Stomach (tissue), 9 donors: ENCODE data around the gene RNF146. TPM values are rescaled to one million over a fixed set of nuclear protein-coding genes. Genes with fewer than 3 reads are reported as not detected.
A peak's percentile ranks its signal among the peaks of the same experiment; 100 is the strongest.

Source experiments
- DNase-seq, 2 donors: peaks; one replicate each; pipeline versions ENCODE4 v3.0.0 to v3.0.0-alpha.2; 2013 to 2019
- H3K27ac ChIP-seq, 5 donors: fragments of 200-600 bp in 4 of 5; sonication (generic) in 4 of 5; one replicate each; pipeline ENCODE4 v1.5.1; 2013 to 2019; ENCODE audit warnings: mild to moderate bottlenecking in 1 of 5, moderate library complexity in 1 of 5
- H3K27me3 ChIP-seq, 3 donors: fragments of 200-600 bp; sonication (generic); one replicate each; pipeline ENCODE4 v1.5.1; 2017 to 2019; ENCODE audit warnings: mixed run types in 1 of 3
- H3K36me3 ChIP-seq, 4 donors: fragments of 200-600 bp; sonication (generic); 1 replicate in 3 of 4; 2 replicates in 1 of 4; pipeline ENCODE4 v1.5.1; 2016 to 2019
- H3K4me1 ChIP-seq, 4 donors: fragments of 200-600 bp; sonication (generic); one replicate each; pipeline ENCODE4 v1.5.1; 2016 to 2019
- H3K4me3 ChIP-seq, 4 donors: fragments of 200-600 bp; sonication (generic) in 3 of 4; one replicate each; pipeline ENCODE4 v1.5.1; 2016 to 2019; ENCODE audit warnings: mild to moderate bottlenecking in 1 of 4
- H3K9me3 ChIP-seq, 4 donors: fragments of 200-600 bp; sonication (generic); one replicate each; pipeline ENCODE4 v1.5.1; 2016 to 2019
- CTCF ChIP-seq, 7 experiments: fragments of 450-650 bp in 4 of 7; fragments of 200-600 bp in 3 of 7; sonication (generic) in 3 of 7; IDR thresholded peaks; one replicate each; pipeline ENCODE4 v1.5.1; 2016 to 2019; ENCODE audit warnings: antibody characterized with exemption in 7 of 7, control low read depth in 2 of 7, mild to moderate bottlenecking in 1 of 7
- EP300 ChIP-seq: sonication (generic); formaldehyde crosslinking; IDR thresholded peaks from one replicate; pipeline ENCODE4 v1.6.1; 2017; ENCODE audit warnings: antibody characterized with exemption
- POLR2A ChIP-seq, 4 donors: fragments of 450-650 bp; IDR thresholded peaks; one replicate each; pipeline ENCODE4 v1.6.1; 2016; ENCODE audit warnings: antibody characterized with exemption in 4 of 4, control low read depth in 2 of 4, mild to moderate bottlenecking in 1 of 4, moderate library complexity in 1 of 4
- POLR2AphosphoS5 ChIP-seq, 3 donors: sonication (generic); formaldehyde crosslinking; IDR thresholded peaks; one replicate each; pipeline ENCODE4 v1.6.1; 2016; ENCODE audit warnings: antibody characterized with exemption in 3 of 3
- WGBS, 5 donors: extraction: QIAGEN DNeasy Blood & Tissue Kit in 3 of 5; methylation state at CpG; one replicate each; pipeline versions ENCODE4 v1.1.5 to v1.1.7; 2013 to 2018; 5-methylcytosine and 5-hydroxymethylcytosine counted together
- intact Hi-C: fragments of 100-400 bp; cut with DNase I; formaldehyde crosslinking; loops from one replicate; pipeline ENCODE4 v1.15.1; 2023; ENCODE audit warnings: low total_unique reads
- polyA plus RNA-seq, 3 donors: library from polyadenylated mRNA; stranded (reverse); fragments of 200-250 nt; gene quantifications; one replicate each; pipeline ENCODE4 v1.2.3, GENCODE V29; 2013
- total RNA-seq, 5 donors: library from RNA; depleted of rRNA; stranded (reverse); fragments of >200 nt; gene quantifications; one replicate each; pipeline versions ENCODE4 v1.1.0 to v1.2.3, GENCODE V29; 2014 to 2016
- donor health status: healthy with polysubstance abuse.
- donor health status: Bipolar disorder and iron deficiency.
- donor health status: healthy.

The RNF146 gene
- total and polyA plus RNA-seq, 8 donors = 14.2 to 101 (median 32.7) TPM

- Histone ChIP-seq H3K27ac (no peak overlapping the region), H3K27me3 (no peaks in the 10 kb centered on the region), H3K4me3 (no peak overlapping the region), H3K36me3 (peaks cover 0 to 15% (median 11%) of the 10 kb centered on the region in 4 donors), H3K9me3 (no peaks in the 10 kb centered on the region), H3K4me1 (peaks cover 4 to 31% (median 19%) of the 10 kb centered on the region in 4 donors)
- WGBS, 5 donors = 60 to 74% (median 63%) methylated on average over 4 of the region's 4 CpGs
- no peak for TF ChIP-seq POLR2A (IDR thresholded peaks at IDR 0.05)
- TF ChIP-seq EP300 = no peak
- no peak for TF ChIP-seq POLR2AphosphoS5 (IDR thresholded peaks at IDR 0.05)
- TF ChIP-seq CTCF (IDR thresholded peaks at IDR 0.05) = no peak
- DNase-seq = no peak
- intact Hi-C loops = no loop called here
These were observed 30.9 kb downstream of the RNF146 start for GRCh38 chr6:127297502-127298070.

- DNase-seq = no peak
- Histone ChIP-seq H3K27ac (no peak overlapping the region), H3K36me3 (peaks cover 0 to 15% (median 11%) of the 10 kb centered on the region in 4 donors), H3K4me1 (peaks cover 4 to 39% (median 24%) of the 10 kb centered on the region in 4 donors), H3K9me3 (no peaks in the 10 kb centered on the region), H3K27me3 (no peaks in the 10 kb centered on the region), H3K4me3 (no peak overlapping the region)
- intact Hi-C loops = no loop called here
- TF ChIP-seq EP300 (no peak), CTCF (IDR thresholded peaks at IDR 0.05) (no peak), POLR2AphosphoS5 (IDR thresholded peaks at IDR 0.05) (no peak), POLR2A (IDR thresholded peaks at IDR 0.05) (no peak)
- WGBS, 5 donors = 74 to 99% (median 90%) methylated on average over 2 of the region's 2 CpGs
These were observed 31.8 kb downstream of the RNF146 start for GRCh38 chr6:127298475-127298874.

- Histone ChIP-seq H3K27me3 (no peaks in the 10 kb centered on the region), H3K4me3 (no peak overlapping the region), H3K27ac (peak overlapping the region in 1 of 5 donors; percentile 14), H3K36me3 (peaks cover 0 to 15% (median 11%) of the 10 kb centered on the region in 4 donors), H3K9me3 (no peaks in the 10 kb centered on the region), H3K4me1 (peaks cover 4 to 46% (median 26%) of the 10 kb centered on the region in 4 donors)
- DNase-seq = no peak
- intact Hi-C loops = loop anchor here (10.0 kb wide), 1 partner anchor 235 kb away; no protein-coding TSS in a partner anchor
- TF ChIP-seq EP300 (no peak), POLR2AphosphoS5 (IDR thresholded peaks at IDR 0.05) (no peak), CTCF (IDR thresholded peaks at IDR 0.05) (no peak), POLR2A (IDR thresholded peaks at IDR 0.05) (no peak)
- 83 to 90% (median 85%) methylated on average over 4 of the region's 4 CpGs for WGBS, 5 donors
These were observed 33.0 kb downstream of the RNF146 start for GRCh38 chr6:127299522-127300240.

GRCh38 chr6:127300411-127300810 lies 33.7 kb downstream of the RNF146 start:
- Histone ChIP-seq H3K27me3 (no peaks in the 10 kb centered on the region), H3K4me3 (no peak overlapping the region), H3K27ac (peak overlapping the region in 2 of 5 donors; percentile 13 to 14), H3K9me3 (no peaks in the 10 kb centered on the region), H3K36me3 (peaks cover 0 to 14% (median 9%) of the 10 kb centered on the region in 4 donors), H3K4me1 (peaks cover 4 to 46% (median 26%) of the 10 kb centered on the region in 4 donors)
- peak in 1 of 2 donors; percentile 21 for DNase-seq
- TF ChIP-seq POLR2AphosphoS5 (IDR thresholded peaks at IDR 0.05) (no peak), POLR2A (IDR thresholded peaks at IDR 0.05) (no peak), CTCF (IDR thresholded peaks at IDR 0.05) (no peak), EP300 (no peak)
- intact Hi-C loops = loop anchor here (10.0 kb wide), 1 partner anchor 234 kb away; no protein-coding TSS in a partner anchor
